ENCODE measurements around the gene RRP1B.
"Not testable (repeated sequence)": the region's sequence is repeated elsewhere in the genome, so short reads cannot be mapped to it uniquely, and the experiment has no call there.

RRP1B gene

GRCh38 chr21:43676391-43676790 lies 17.0 kb downstream of the RRP1B start:
- no peak for DNase-seq (ENCODE audit: low spot score)

GRCh38 chr21:43679951-43680350 lies 20.6 kb downstream of the RRP1B start:
- no peak for DNase-seq (ENCODE audit: low spot score)

GRCh38 chr21:43680421-43680820 lies 21.1 kb downstream of the RRP1B start:
- not testable (repeated sequence) for DNase-seq (ENCODE audit: low spot score)

- no peak for DNase-seq (ENCODE audit: low spot score)
These were observed 22.3 kb downstream of the RRP1B start for GRCh38 chr21:43681650-43682049.

- no peak for DNase-seq (ENCODE audit: low spot score)
These were observed 25.1 kb downstream of the RRP1B start for GRCh38 chr21:43684424-43684823.

- DNase-seq (ENCODE audit: low spot score): no peak
These were observed 27.6 kb downstream of the RRP1B start for GRCh38 chr21:43686811-43687565.

GRCh38 chr21:43687566-43688399 lies 28.4 kb downstream of the RRP1B start:
- no peak for DNase-seq (ENCODE audit: low spot score)

- DNase-seq (ENCODE audit: low spot score): no peak
These were observed 29.5 kb downstream of the RRP1B start for GRCh38 chr21:43688906-43689305.

GRCh38 chr21:43689556-43690337 lies 30.4 kb downstream of the RRP1B start:
- no peak for DNase-seq (ENCODE audit: low spot score)

- no peak for DNase-seq (ENCODE audit: low spot score)
These were observed 31.0 kb downstream of the RRP1B start for GRCh38 chr21:43690346-43690745.

- DNase-seq (ENCODE audit: low spot score): no peak
These were observed 31.9 kb downstream of the RRP1B start for GRCh38 chr21:43691086-43691795.

- no peak for DNase-seq (ENCODE audit: low spot score)
These were observed 32.4 kb downstream of the RRP1B start for GRCh38 chr21:43691801-43692200.

- no peak for DNase-seq (ENCODE audit: low spot score)
These were observed 33.6 kb downstream of the RRP1B start for GRCh38 chr21:43692949-43693348.

GRCh38 chr21:43693981-43694380 lies 34.6 kb downstream of the RRP1B start:
- DNase-seq (ENCODE audit: low spot score): no peak

GRCh38 chr21:43694437-43695079 lies 35.2 kb downstream of the RRP1B start:
- no peak for DNase-seq (ENCODE audit: low spot score)

- DNase-seq (ENCODE audit: low spot score): no peak
These were observed 36.9 kb downstream of the RRP1B start for GRCh38 chr21:43696214-43696613.

GRCh38 chr21:43697758-43698643 lies 38.6 kb downstream of the RRP1B start:
- DNase-seq (ENCODE audit: low spot score): no peak

- not testable (repeated sequence) for DNase-seq (ENCODE audit: low spot score)
These were observed 40.1 kb downstream of the RRP1B start for GRCh38 chr21:43699492-43699777.

- no peak for DNase-seq (ENCODE audit: low spot score)
These were observed 40.7 kb downstream of the RRP1B start for GRCh38 chr21:43699933-43700599.
